HT1080 (cell line): ENCODE measurements around the gene SH3GL2. TPM values are rescaled to one million over a fixed set of nuclear protein-coding genes. Genes with fewer than 3 reads are reported as not detected.

Source experiments
- DNase-seq: peaks from one replicate; pipeline ENCODE4 v3.0.0-alpha.2; 2015; ENCODE audit warnings: low read depth
- total RNA-seq: library from RNA; depleted of rRNA; stranded (reverse); fragments of >200 nt; shearing (Covaris generic); gene quantifications from 2 replicates; pipeline ENCODE4 v1.2.3, GENCODE V29; 2014

The SH3GL2 gene
- total RNA-seq, 1 experiment from 2014 or later: not detected

- DNase-seq: no peak
Measured at GRCh38 chr9:17653947-17654465, 75.1 kb downstream of the SH3GL2 start.

GRCh38 chr9:17656889-17657288 lies 78.0 kb downstream of the SH3GL2 start:
- no peak for DNase-seq

DNA sequence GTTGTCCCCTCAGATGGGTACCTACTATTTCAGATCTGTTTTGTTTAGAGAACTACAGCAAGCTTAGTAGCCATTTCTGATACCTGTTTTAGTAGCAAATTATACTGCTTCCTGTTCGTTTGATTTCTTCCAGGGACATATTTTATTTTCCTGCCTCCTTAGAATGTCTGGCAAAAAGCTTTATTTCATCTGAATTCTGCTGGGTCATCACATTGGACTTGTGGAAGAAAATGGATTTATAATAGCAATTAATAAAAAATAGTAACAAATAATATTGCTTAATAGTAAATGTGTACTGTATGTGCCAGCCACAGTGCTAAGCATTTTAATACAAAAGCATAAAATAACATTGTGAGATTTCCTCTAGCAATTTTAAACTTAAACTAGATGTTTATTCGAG lies 79.4 kb downstream of the SH3GL2 start:
- DNase-seq: no peak

DNA sequence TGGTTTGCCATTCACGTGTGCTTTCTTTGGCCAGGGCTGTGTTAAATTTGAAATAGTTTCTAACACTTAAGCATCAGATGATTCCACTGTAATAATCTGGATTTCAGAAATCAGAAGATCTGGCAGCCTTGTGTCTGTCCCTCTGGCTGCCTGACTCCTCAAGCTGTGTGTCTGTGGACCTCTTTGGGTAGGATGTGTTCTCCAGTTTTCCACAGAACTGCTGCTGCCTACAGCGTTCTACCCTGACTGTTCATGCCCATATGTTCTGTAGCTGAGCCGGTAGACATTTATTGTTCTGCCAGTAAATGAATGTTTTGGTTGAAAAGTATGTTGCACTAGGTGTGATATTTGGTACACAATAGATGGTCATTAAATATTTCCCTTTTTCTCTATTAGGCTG lies 81.3 kb downstream of the SH3GL2 start:
- no peak for DNase-seq

GRCh38 chr9:17665450-17665849 lies 86.6 kb downstream of the SH3GL2 start:
- DNase-seq: no peak

DNA sequence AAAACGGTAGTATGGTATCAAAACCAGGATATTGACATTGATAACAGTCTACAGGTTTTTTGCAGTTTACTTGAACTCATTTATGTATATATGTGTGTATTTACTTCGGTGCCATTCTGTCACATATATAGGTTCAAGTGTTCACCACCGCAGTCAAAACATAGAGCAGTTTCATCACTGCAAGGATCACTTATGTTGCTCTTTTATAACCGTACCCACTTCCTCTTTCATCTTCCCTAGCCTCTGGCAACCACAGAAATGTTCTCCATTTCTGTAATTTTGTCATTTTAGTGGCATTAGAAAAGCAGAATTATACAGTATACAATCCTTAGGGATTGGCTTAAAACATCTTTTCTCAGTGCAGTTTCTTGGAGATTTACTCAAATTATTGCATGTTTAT lies 90.3 kb downstream of the SH3GL2 start:
- DNase-seq: no peak

DNA sequence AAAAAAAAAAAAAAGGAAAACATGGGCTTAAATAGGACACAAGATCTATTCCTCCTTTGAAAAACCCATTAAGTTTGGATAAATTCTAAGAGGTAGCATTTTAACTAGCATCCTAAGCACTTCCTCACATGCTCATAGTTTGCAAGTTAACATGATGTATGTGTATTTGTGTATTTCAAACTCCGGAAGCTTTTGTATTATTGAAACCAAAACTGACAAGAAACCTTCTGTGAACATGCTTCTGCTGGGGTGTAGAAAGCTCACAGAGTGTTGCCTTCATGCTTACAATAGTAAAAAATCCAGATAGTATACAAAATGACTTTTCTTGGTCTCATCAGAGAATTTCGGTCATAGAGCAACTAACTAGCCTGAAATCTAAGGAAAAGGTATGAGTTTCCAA lies 103.8 kb downstream of the SH3GL2 start:
- DNase-seq: no peak

- no peak for DNase-seq
Measured at GRCh38 chr9:17688834-17689233, 110.0 kb downstream of the SH3GL2 start.

GRCh38 chr9:17694336-17694735 lies 115.5 kb downstream of the SH3GL2 start:
- DNase-seq: no peak

- no peak for DNase-seq
Measured at GRCh38 chr9:17695482-17695881, 116.6 kb downstream of the SH3GL2 start.

GRCh38 chr9:17699615-17700330 lies 120.9 kb downstream of the SH3GL2 start:
- DNase-seq: no peak

GRCh38 chr9:17706347-17706746 lies 127.5 kb downstream of the SH3GL2 start:
- DNase-seq: no peak

GRCh38 chr9:17719053-17719452 lies 140.2 kb downstream of the SH3GL2 start:
- no peak for DNase-seq

- no peak for DNase-seq
Measured at GRCh38 chr9:17721954-17722353, 143.1 kb downstream of the SH3GL2 start.

- no peak for DNase-seq
Measured at GRCh38 chr9:17723656-17724055, 144.8 kb downstream of the SH3GL2 start.

GRCh38 chr9:17725399-17726010 lies 146.6 kb downstream of the SH3GL2 start:
- DNase-seq: no peak

DNA sequence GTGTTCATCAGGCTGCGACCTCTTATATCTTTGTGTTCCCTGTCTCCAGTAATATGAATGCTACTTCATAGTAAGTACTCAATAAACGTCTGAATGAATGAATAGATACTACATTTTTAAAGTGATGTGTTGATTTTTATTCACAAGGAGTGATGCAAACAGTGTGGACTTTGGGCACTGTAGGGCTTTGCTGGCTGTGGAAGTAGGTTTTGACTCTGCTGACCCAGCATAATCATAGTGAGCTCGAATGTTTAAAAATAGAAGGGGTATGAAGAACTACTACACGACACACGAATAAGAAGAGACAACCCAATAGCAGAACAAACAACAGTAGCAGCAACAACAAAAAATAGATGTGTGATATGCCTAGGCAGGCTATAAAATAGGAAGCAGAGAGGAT lies 147.4 kb downstream of the SH3GL2 start:
- DNase-seq: no peak

- DNase-seq: no peak
Measured at GRCh38 chr9:17730899-17731298, 152.0 kb downstream of the SH3GL2 start.

GRCh38 chr9:17731308-17731707 lies 152.4 kb downstream of the SH3GL2 start:
- no peak for DNase-seq

DNA sequence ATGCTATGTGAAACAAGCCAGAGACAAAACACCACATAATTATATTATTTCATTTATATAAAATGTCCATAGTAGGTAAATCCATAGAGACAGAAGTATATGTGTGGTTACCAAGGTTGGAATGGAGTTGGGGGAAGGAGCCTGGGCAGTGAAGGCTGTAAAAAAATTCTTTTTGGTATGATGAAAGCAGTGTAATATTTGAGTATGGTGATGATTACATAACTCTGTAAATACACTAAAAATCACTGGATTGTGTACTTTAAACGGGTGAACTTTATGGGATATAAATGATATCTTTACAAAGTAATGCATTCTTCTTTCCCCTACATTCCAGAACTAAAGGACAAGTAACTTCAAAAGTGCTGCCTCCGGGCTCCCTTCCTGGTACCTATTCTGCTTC lies 155.8 kb downstream of the SH3GL2 start:
- no peak for DNase-seq

DNA sequence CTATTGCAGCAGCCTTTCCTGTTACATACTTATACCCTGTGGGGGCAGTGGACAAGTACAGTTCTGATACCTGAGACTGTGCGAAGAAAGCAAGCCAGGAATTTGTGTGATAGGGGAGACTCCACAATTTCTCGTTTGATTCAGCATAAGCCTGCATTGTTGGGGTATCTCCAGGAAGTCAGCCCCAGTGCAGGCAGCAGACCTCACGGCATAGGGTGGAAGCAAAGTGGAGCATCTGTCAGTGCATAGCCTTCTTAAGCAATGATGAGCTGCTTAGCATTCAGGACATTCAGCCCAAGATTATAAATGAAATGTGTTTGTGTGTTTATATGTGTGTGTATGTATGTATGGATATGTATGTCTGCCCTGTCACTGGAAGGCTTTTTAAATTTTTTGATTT lies 157.0 kb downstream of the SH3GL2 start:
- DNase-seq: no peak

DNA sequence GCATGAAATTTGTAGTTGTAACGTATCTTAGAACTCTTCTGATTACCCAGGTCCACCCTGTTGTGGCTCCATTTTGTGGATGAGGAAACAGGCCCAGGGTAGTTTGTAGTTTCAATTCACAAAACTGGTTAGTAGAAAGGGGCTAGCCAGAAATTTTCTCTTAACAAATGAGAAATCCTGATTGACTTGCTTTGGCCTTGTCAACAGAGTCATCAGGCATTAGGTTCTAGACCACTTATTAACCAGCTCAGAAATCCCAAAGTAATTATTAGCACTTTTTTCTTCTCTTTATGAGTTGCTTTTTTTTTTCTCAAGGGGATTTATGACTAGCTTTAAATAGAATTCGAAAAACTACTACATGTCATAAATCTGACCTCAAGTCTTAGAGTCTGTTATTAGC lies 160.2 kb downstream of the SH3GL2 start:
- DNase-seq: no peak

DNA sequence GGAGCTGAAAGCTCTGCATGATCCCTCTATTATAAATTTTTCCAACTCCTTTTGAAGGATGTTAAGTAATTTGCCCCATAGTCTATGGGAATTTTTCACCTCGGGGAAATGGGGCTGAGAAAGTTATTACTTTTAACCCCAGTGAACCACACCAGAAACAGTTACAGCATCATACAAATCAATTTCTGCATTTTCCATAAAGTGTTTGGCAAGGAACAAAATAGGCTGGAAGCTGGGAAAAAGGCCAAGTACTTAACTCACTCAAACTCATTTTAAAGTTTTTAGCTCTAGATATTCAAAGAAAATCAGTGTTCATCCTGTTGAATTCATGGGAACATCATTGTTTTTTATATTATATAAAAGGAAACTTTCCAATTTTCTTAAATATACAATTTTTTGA lies 160.9 kb downstream of the SH3GL2 start:
- DNase-seq: no peak
